ENCODE data around the gene GPHN.
A peak's percentile ranks its signal among the peaks of the same experiment; 100 is the strongest.

The GPHN gene

DNA sequence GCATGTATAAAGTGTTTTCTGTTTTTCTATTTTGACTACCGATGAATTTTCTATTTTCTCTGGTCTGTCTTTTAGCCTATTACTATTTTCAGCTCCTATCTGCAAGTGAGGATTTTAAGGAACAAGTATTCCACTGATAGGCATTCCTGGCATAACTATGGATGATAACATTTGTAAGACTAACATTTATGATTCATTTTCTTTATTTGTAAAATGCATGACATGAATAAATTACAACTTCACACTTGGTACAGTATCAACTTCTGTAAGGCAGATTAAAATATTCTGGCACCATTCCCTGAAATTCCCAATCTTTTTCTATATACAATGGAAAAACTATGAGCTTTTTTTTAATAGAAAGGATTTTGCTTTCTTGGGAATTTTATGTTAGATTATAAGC is 560.3 kb downstream of the GPHN start:
- DNase-seq = no peak

DNA sequence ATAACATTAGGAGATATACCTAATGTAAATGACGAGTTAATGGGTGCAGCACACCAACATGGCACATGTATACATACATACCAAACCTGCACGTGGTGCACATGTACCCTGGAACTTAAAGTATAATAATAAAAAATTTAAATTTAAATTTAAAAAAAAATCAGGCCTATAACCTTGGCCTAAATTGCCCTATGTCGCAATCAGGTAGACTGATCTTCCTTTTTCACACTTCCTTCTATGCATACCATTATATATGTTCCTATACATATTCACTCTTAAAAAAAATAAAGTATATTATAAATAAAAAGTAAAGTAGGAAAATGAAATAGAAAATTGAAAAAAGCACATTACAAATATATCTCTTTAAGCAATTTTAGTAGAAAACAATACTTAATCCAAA is 563.6 kb downstream of the GPHN start:
- DNase-seq = no peak

GRCh38 chr14:67077921-67078320 is 570.0 kb downstream of the GPHN start:
- no peak for DNase-seq

DNA sequence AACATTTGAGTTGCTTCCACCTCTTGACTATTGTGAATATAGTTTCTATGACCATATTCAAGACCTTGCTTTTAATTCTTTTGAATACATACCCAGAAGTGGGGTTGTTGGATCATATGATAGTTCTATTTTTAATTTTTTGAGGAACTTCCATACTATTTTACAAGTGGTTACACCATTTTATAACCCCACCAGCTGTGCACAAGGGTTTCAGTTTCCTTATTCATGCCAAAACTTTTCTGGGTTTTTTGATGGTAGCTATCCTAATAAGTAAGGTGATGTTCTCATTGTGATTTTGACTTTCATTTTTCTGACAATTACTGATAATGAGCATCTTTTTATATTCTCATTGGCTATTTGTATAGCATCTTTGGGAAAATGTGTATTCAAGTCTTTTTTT is 571.9 kb downstream of the GPHN start:
- DNase-seq = no peak

GRCh38 chr14:67108230-67108629 is 600.3 kb downstream of the GPHN start:
- DNase-seq = no peak

- no peak for DNase-seq
Observed at GRCh38 chr14:67111022-67111421, 603.1 kb downstream of the GPHN start.

- DNase-seq = no peak
Observed at GRCh38 chr14:67112344-67112743, 604.4 kb downstream of the GPHN start.

DNA sequence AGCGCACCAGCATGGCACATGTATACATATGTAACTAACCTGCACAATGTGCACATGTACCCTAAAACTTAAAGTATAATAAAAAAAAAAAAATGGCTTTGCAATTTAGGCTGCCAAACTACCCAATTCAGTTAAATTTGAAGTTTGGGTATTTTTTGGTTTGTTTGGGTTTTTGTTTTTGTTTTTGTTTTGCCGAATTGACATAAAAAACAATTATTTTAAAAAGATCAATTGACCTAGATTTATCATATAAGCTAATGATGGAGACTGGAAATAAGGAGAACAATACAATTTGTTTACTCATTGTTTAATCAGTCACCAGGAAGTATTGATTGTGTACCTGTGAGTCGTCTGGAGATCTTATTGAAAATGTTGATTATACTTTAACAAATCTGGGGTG is 619.2 kb downstream of the GPHN start:
- DNase-seq = no peak

DNA sequence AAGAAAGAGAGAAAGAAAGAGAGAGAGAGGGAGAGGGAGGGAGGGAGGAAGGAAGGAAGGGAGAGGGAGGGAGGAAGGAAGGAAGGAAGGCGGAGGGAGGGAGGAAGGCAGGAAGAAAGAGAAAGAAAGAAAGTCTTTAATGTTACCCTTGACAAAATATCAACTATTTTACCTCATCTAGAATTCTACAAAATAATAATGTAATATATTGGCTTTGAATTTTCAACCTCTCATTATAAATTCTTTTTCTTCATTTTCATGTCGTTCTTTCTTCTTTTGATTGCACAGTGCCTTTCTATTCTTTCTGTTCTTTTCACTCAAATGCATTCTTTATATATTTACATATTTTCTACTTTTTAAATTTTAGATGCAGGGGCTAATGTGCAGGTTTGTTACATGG is 621.8 kb downstream of the GPHN start:
- no peak for DNase-seq

DNA sequence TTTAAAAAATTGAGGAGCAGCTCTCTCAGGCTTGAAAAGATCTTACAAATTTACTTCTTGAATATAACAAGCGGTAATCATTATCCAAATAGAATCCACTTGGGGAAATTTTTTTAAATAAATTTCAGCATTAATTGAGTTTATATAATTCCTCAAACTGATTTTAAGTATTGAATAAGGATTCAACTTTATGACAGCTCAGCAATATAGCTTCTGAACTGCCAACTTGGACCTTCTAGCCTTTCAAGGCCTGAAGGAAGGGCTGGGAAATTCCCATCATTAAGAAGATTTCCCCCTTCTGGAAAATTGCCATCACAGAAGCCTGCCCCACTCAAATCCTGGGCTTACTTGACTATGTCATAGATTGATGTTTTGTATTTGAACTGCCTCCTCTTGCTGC is 623.7 kb downstream of the GPHN start:
- DNase-seq = no peak

- no peak for DNase-seq
Observed at GRCh38 chr14:67133144-67133543, 625.2 kb downstream of the GPHN start.

DNA sequence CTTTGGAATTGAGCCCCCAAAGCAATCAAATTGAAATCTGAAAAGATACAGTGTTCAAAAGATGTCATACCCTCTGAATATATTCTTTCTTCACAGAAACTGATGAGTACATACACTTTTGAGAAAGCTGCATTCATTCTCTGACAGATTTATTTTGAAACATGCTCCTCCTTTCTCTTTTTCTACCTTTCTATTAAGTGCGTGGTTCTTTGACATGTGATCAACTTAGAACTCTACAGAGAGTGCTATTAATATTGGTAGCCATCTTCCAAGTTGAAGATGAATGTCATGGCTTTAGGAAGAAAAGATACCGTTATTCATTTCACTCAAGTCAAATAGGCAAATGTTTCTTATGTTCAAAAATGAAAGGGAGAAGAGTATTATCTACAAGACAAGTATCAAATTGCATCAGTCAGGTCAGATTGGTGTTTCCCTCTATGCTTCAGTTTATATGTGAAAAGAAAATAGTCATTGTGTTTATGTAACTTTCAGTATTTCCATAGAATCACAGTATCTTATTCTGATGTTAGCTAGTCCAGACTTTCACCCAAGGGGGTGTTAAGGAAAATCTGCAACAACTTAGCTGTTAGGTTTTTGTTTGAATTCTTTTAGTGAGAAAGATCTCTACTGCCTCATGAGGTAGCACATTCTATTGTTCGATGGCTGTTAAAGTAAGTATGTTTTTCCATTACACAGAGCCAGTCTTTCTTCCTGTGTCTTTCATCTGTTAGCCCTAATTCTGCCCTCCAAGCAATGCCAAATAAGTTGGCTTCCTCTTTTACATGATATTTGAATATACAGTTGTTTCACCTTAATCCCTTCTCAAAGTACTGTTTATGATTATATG is 625.9 kb downstream of the GPHN start:
- DNase-seq = no peak

GRCh38 chr14:67137744-67138371 is 629.9 kb downstream of the GPHN start:
- DNase-seq = no peak

- DNase-seq = no peak
Observed at GRCh38 chr14:67140556-67140955, 632.6 kb downstream of the GPHN start.

DNA sequence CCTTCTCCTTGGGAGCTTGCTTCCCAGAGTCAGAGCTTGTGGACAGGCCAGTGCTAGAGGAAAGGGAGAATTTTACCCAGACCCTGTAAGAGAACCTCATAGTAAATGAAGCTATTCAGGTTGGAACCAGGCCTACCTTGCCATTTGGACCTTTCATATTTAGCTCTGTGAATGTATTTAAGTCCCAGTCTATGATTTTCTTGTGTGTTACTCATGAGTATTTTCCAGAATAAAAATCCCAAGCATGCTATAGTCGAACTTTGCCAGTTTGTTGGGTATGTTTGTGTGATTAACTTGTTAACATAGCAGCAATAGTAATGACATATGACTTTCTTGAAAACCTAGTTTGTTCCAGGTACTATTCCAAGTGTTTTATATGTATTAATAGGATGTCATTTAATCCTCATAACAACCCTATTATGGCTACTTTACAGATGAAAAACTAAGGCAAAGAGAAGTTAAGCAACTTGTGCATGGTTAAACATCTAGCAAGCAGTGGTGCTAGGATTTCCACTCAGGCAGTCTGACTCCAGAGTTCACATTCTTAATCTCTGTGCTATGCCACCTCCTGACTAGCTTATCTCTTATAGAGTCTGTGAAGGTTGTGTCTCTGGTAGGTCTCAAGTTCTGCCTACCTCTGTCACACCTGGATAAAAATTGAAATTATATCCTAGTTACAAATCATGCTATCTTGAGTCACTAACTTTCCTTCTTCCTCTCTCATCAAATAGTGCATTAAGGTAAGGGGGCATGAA is 633.4 kb downstream of the GPHN start:
- DNase-seq = no peak

DNA sequence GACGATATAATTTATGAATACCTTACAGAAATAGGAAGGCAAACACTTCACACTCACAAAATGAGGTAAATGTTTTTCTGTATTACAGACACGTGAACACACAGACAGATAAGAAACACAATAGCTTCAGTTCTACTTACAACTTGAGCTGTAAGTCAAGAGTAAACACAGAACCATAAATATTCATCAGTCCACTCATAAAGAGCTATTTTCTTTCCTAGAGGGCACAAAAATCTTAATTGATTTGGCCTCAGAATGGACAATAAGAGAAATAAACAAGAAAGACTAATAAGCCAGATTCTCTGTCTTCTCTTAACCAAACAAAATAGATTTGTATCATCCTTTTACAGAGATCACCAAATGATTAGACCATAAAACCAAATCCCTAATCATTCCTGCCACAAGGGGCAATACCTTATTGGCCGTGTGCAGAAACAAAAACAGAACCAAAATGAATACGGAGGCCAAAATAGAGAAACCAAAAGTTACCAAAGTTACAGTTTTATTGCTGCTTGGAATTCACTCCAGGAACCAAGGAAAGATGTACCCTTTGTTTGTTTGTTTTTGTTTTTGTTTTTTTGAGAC is 643.2 kb downstream of the GPHN start:
- DNase-seq = no peak

GRCh38 chr14:67158566-67158965 is 650.6 kb downstream of the GPHN start:
- DNase-seq = no peak

DNA sequence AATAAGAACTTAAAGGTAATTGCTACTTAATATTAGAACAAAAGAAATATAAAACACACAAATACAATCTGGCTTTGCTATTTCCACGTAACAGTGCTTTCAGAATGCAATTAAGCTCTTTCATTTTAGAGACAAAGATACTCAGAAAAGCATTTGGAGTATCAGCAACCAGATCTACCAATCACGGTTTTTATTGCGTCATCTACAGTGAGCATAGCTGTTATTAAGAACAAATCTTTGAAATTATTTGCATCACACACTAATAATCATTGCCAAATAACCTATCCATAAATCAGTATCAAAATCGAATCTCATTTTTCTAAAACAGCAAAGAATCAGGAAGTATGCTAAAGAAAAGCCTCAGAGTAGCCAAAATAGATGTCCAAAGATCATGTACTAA is 654.4 kb downstream of the GPHN start:
- no peak for DNase-seq

DNA sequence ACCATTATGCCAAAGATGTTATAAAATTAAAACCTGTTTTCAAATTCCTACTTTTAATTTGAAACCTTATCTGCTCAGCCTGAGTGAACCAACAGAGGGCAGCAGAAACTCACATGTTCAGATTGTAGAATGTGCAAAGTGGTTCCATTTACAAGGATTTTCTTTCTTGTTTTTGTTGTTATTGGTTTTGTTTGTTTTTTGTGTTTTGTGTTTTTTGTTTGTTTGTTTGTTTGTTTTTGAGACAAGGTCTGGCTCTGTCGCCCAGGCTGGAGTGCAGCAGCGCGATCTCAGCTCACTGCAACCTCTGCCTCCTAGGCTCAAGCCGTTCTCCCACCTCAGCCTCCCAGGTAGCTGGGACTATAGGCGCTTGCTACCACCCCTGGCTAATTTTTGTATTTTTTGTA is 658.5 kb downstream of the GPHN start:
- DNase-seq = peak; percentile 21

GRCh38 chr14:67167420-67168109 is 659.6 kb downstream of the GPHN start:
- DNase-seq = no peak

GRCh38 chr14:67168110-67168441 is 660.1 kb downstream of the GPHN start:
- no peak for DNase-seq

DNA sequence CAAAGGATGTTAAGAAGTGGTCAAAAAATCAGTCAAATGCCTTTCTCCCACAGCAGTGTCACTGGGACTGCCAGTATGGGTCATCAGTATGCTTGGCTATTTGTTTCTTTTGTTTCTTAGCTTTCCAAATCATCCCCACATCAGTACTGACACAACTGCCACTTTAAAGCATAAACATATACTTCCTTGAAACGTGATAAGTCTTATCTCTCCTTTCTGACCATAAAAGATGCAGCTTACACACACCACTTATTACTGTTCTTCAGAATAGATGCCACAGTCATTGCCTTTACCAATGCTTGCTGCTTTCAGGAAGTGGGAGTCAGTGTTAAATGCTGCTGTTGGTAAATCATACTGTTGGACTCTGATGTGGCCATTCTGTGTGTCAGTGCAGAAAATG is 662.7 kb downstream of the GPHN start:
- no peak for DNase-seq

DNA sequence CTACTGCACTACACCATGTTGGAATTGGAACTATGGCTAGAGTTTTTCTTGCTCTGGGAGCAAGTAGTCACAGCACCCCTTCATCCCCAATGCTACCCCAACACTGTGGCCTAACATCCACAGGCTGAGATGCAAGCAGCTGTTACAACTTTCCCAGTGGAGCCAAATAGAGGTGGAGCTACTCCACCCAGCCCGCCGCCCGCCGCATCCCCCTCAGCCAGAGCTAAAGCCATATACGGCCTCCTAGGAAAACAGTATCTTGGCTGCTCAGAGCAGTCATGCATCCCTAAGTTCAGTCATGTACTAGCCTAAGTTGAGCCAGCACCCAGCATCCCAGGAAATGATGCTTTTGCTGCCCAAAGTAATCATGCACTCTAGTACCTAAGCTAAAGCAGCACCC is 664.1 kb downstream of the GPHN start:
- no peak for DNase-seq

Measured in activated CD8-positive, alpha-beta memory T cell treated with anti-CD3 and anti-CD28 coated beads, Interleukin-2, amount 50 U/mL, for 4 hours (primary cell).